GM23338 (cell line): ENCODE results near the gene FMN2. TPM values are rescaled to one million over a fixed set of nuclear protein-coding genes. Genes with fewer than 3 reads are reported as not detected.

Experiments used
- ATAC-seq: fragments of 200-7000 bp; cut with Tn5 transposase; 3 replicates; pipeline ENCODE4 v1.9.1; 2020
- DNase-seq: peaks from one replicate; pipeline ENCODE4 v3.0.0-alpha.2; 2015; ENCODE audit warnings: low spot score
- H2AFZ ChIP-seq: fragments of 200-600 bp; sonication (generic); 2 replicates; pipeline ENCODE4 v1.8.0; 2016; ENCODE audit warnings: antibody characterized with exemption, mild to moderate bottlenecking, moderate library complexity
- H3F3A ChIP-seq: fragments of 200-600 bp; sonication (generic); replicated peaks from 2 replicates; pipeline ENCODE4 v1.8.0; 2017; ENCODE audit warnings: antibody characterized with exemption, mixed run types, low read depth
- H3K27ac ChIP-seq: fragments of 200-600 bp; sonication (generic); 2 replicates; pipeline ENCODE4 v1.6.1; 2016; ENCODE audit warnings: low read depth
- H3K27me3 ChIP-seq: fragments of 200-600 bp; sonication (generic); 2 replicates; pipeline ENCODE4 v1.8.0; 2016; ENCODE audit warnings: mild to moderate bottlenecking, mixed run types, moderate library complexity; ENCODE audit not compliant: insufficient read depth
- H3K36me3 ChIP-seq: fragments of 200-600 bp; sonication (generic); 2 replicates; pipeline ENCODE4 v1.8.0; 2016; ENCODE audit warnings: mild to moderate bottlenecking; ENCODE audit not compliant: insufficient read depth
- H3K4me1 ChIP-seq: fragments of 200-600 bp; sonication (generic); 2 replicates; pipeline ENCODE4 v1.8.0; 2016; ENCODE audit warnings: mild to moderate bottlenecking, moderate library complexity; ENCODE audit not compliant: insufficient read depth
- H3K4me2 ChIP-seq: fragments of 200-600 bp; sonication (generic); 2 replicates; pipeline ENCODE4 v1.7.1; 2017; ENCODE audit warnings: mixed run types
- H3K4me3 ChIP-seq: fragments of 200-600 bp; sonication (generic); 2 replicates; pipeline ENCODE4 v1.6.1; 2016; ENCODE audit warnings: mixed run types
- H3K79me2 ChIP-seq: fragments of 200-600 bp; sonication (generic); replicated peaks from 2 replicates; pipeline ENCODE4 v1.8.0; 2017; ENCODE audit warnings: mild to moderate bottlenecking; ENCODE audit not compliant: insufficient read depth
- H3K9me2 ChIP-seq: fragments of 200-600 bp; sonication (generic); 2 replicates; pipeline ENCODE4 v1.8.0; 2017; ENCODE audit not compliant: insufficient read depth
- H4K20me1 ChIP-seq: fragments of 200-600 bp; sonication (generic); replicated peaks from 2 replicates; pipeline ENCODE4 v1.8.0; 2017; ENCODE audit warnings: mild to moderate bottlenecking; ENCODE audit not compliant: insufficient read depth
- H3K27ac Mint-ChIP-seq: 2 replicates; pipeline ENCODE4 v1.8.0; 2020; ENCODE audit warnings: inconsistent platforms, mild to moderate bottlenecking, moderate library complexity, mixed read lengths
- H3K27me3 Mint-ChIP-seq: 3 replicates; pipeline ENCODE4 v1.8.0; 2022; ENCODE audit warnings: low read depth, mild to moderate bottlenecking, moderate library complexity, mixed read lengths, inconsistent platforms; ENCODE audit not compliant: insufficient read depth, poor library complexity
- H3K36me3 Mint-ChIP-seq: 3 replicates; pipeline ENCODE4 v1.8.0; 2021; ENCODE audit warnings: low read depth, mild to moderate bottlenecking, inconsistent platforms, moderate library complexity, mixed read lengths
- H3K4me1 Mint-ChIP-seq: 3 replicates; pipeline ENCODE4 v1.8.0; 2020; ENCODE audit warnings: mild to moderate bottlenecking, inconsistent platforms, mixed read lengths
- H3K4me3 Mint-ChIP-seq: 3 replicates; pipeline ENCODE4 v1.8.0; 2021; ENCODE audit warnings: moderate library complexity, mild to moderate bottlenecking, inconsistent platforms, mixed read lengths
- H3K9me3 Mint-ChIP-seq: 3 replicates; pipeline ENCODE4 v1.8.0; 2020; ENCODE audit warnings: moderate library complexity, mild to moderate bottlenecking, inconsistent platforms, mixed read lengths
- CREB1 ChIP-seq: fragments of 250-450 bp; sonication (Bioruptor Pico); IDR thresholded peaks from 2 replicates; pipeline ENCODE4 v1.5.0; 2020; ENCODE audit warnings: low read depth, mild to moderate bottlenecking, moderate library complexity
- ETS1 ChIP-seq: IDR thresholded peaks from 2 replicates; pipeline ENCODE4 v1.6.1; 2016; ENCODE audit warnings: antibody characterized with exemption
- EZH2phosphoT487 ChIP-seq: fragments of 200-600 bp; sonication (generic); IDR thresholded peaks from one replicate; pipeline ENCODE4 v1.8.1; 2018; ENCODE audit warnings: antibody characterized with exemption; ENCODE audit not compliant: unreplicated experiment
- JUNB ChIP-seq: IDR thresholded peaks from one replicate; pipeline ENCODE4 v1.6.1; 2016; ENCODE audit warnings: antibody characterized with exemption; ENCODE audit not compliant: unreplicated experiment
- NANOG ChIP-seq: IDR thresholded peaks from 2 replicates; pipeline ENCODE4 v1.6.1; 2016; ENCODE audit warnings: antibody characterized with exemption, borderline replicate concordance
- POLR2AphosphoS5 ChIP-seq: IDR thresholded peaks from 2 replicates; pipeline ENCODE4 v1.6.1; 2016; ENCODE audit warnings: antibody characterized with exemption, low read depth
- STAT1 ChIP-seq: IDR thresholded peaks from one replicate; pipeline ENCODE4 v1.6.1; 2016; ENCODE audit warnings: antibody characterized with exemption; ENCODE audit not compliant: unreplicated experiment
- ZNF114 ChIP-seq: fragments of 250-450 bp; sonication (Bioruptor Pico); IDR thresholded peaks from 2 replicates; pipeline ENCODE4 v1.5.0; 2020; ENCODE audit warnings: mild to moderate bottlenecking, moderate library complexity
- ZNF331 ChIP-seq: fragments of 250-450 bp; sonication (Bioruptor Pico); IDR thresholded peaks from 2 replicates; pipeline ENCODE4 v1.5.0; 2020; ENCODE audit warnings: low read depth, mild to moderate bottlenecking, moderate library complexity
- polyA plus RNA-seq: library from polyadenylated mRNA; unstranded; fragments of >200 nt; fragmentation: Nextera tagmentation; extraction: Ambion mirVana; gene quantifications from 2 replicates; pipeline ENCODE4 v1.2.1, GENCODE V29; 2016
- total RNA-seq: library from RNA; depleted of rRNA; stranded (reverse); fragments of >200 nt; shearing (Covaris generic); gene quantifications from 2 replicates; pipeline ENCODE4 v1.2.3, GENCODE V29; 2014
- TF ChIP-seq, protein P1 (sequence below), 2 experiments: fragments of 200-600 bp in 1 of 2; sonication (generic) in 1 of 2; conservative IDR thresholded peaks; 2 replicates each; pipeline versions ENCODE4 v1.5.1 to v1.6.1; 2016 to 2017; ENCODE audit warnings: antibody characterized with exemption in 2 of 2, low read depth in 2 of 2, mild to moderate bottlenecking in 2 of 2, moderate library complexity in 1 of 2
- TF ChIP-seq, protein P2 (sequence below): IDR thresholded peaks from one replicate; pipeline ENCODE4 v1.6.1; 2018; ENCODE audit warnings: antibody characterized with exemption; ENCODE audit not compliant: unreplicated experiment

The FMN2 gene
- total and polyA plus RNA-seq, 2 experiments from 2014 or later = 1.5 to 2.5 TPM

DNA sequence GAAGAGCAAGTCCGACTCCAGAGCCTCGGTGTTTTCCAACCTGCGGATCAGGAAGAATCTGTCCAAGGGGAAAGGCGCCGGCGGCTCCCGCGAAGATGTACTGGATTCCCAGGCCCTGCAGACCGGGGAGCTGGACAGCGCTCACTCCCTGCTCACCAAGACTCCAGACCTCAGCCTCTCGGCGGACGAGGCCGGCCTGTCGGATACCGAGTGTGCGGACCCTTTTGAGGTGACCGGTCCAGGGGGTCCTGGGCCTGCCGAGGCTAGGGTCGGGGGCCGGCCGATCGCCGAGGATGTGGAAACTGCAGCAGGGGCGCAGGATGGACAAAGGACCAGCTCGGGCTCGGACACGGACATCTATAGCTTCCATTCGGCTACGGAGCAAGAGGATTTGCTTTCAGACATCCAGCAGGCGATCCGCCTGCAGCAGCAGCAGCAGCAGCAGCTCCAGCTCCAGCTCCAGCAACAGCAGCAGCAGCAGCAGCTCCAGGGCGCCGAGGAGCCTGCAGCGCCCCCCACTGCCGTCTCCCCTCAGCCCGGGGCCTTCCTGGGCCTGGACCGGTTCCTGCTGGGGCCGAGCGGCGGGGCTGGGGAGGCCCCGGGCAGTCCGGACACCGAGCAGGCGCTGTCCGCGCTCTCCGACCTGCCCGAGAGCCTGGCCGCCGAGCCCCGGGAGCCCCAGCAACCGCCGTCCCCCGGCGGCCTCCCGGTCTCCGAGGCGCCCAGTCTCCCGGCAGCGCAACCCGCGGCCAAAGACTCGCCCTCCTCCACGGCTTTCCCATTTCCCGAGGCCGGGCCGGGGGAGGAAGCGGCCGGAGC lies 827 bp downstream of the FMN2 start (continued):
- TF ChIP-seq, protein P1, sequence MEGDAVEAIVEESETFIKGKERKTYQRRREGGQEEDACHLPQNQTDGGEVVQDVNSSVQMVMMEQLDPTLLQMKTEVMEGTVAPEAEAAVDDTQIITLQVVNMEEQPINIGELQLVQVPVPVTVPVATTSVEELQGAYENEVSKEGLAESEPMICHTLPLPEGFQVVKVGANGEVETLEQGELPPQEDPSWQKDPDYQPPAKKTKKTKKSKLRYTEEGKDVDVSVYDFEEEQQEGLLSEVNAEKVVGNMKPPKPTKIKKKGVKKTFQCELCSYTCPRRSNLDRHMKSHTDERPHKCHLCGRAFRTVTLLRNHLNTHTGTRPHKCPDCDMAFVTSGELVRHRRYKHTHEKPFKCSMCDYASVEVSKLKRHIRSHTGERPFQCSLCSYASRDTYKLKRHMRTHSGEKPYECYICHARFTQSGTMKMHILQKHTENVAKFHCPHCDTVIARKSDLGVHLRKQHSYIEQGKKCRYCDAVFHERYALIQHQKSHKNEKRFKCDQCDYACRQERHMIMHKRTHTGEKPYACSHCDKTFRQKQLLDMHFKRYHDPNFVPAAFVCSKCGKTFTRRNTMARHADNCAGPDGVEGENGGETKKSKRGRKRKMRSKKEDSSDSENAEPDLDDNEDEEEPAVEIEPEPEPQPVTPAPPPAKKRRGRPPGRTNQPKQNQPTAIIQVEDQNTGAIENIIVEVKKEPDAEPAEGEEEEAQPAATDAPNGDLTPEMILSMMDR (conservative IDR thresholded peaks at IDR 0.05; ENCODE audit: low read depth in 2 of 2) = peak in 1 of 2 experiments; percentile 59; a peak in 2 of 4 replicates
- TF ChIP-seq EZH2phosphoT487 = no peak
- TF ChIP-seq CREB1 (CRISPR knock-in tag) = no peak
- TF ChIP-seq JUNB = no peak
- TF ChIP-seq ETS1 = no peak
- TF ChIP-seq POLR2AphosphoS5 = no peak

- Histone ChIP-seq H3K9me2 (no peaks in the 10 kb centered on the region), H3K4me1 (peaks cover 21% of the 10 kb centered on the region; the same call in 1 of the 2 replicates), H3K4me3 (peak overlapping the region; percentile 78), H3K79me2 (no peaks in the 10 kb centered on the region), H3K4me2 (peak overlapping the region; percentile 98), H3K27me3 (peaks cover 50% of the 10 kb centered on the region), H3K27ac (no peak overlapping the region), H3F3A (no peaks in the 10 kb centered on the region), H2AFZ (peak overlapping the region; percentile 90), H3K36me3 (no peaks in the 10 kb centered on the region), H4K20me1 (0 out of 2 replicates have a peak, but pooled peaks cover 5% of the 10 kb centered on the region)
- H3K36me3 Mint-ChIP-seq = no peaks in the 10 kb centered on the region; the same call in 2 of the 3 replicates
- H3K4me1 Mint-ChIP-seq = peaks cover 12% of the 10 kb centered on the region
- peak overlapping the region; percentile 77 for H3K4me3 Mint-ChIP-seq
- ATAC-seq (peak; percentile 42), DNase-seq (peak; percentile 68)
- H3K27me3 Mint-ChIP-seq = peaks cover 19% of the 10 kb centered on the region
- H3K9me3 Mint-ChIP-seq = no peaks in the 10 kb centered on the region
- H3K27ac Mint-ChIP-seq = no peak overlapping the region
- no peak for TF ChIP-seq ZNF114 (CRISPR knock-in tag)
- TF ChIP-seq, protein P2, sequence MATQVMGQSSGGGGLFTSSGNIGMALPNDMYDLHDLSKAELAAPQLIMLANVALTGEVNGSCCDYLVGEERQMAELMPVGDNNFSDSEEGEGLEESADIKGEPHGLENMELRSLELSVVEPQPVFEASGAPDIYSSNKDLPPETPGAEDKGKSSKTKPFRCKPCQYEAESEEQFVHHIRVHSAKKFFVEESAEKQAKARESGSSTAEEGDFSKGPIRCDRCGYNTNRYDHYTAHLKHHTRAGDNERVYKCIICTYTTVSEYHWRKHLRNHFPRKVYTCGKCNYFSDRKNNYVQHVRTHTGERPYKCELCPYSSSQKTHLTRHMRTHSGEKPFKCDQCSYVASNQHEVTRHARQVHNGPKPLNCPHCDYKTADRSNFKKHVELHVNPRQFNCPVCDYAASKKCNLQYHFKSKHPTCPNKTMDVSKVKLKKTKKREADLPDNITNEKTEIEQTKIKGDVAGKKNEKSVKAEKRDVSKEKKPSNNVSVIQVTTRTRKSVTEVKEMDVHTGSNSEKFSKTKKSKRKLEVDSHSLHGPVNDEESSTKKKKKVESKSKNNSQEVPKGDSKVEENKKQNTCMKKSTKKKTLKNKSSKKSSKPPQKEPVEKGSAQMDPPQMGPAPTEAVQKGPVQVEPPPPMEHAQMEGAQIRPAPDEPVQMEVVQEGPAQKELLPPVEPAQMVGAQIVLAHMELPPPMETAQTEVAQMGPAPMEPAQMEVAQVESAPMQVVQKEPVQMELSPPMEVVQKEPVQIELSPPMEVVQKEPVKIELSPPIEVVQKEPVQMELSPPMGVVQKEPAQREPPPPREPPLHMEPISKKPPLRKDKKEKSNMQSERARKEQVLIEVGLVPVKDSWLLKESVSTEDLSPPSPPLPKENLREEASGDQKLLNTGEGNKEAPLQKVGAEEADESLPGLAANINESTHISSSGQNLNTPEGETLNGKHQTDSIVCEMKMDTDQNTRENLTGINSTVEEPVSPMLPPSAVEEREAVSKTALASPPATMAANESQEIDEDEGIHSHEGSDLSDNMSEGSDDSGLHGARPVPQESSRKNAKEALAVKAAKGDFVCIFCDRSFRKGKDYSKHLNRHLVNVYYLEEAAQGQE = no peak
- no peak for TF ChIP-seq CREB1 (CRISPR knock-in tag)
- TF ChIP-seq, protein P1 (conservative IDR thresholded peaks at IDR 0.05; ENCODE audit: low read depth in 2 of 2) = no peak
- no peak for TF ChIP-seq STAT1
- no peak for TF ChIP-seq JUNB
- TF ChIP-seq ETS1 = no peak
- no peak for TF ChIP-seq NANOG
- no peak for TF ChIP-seq EZH2phosphoT487
- TF ChIP-seq ZNF331 (CRISPR knock-in tag) = no peak
Observed at GRCh38 chr1:240093120-240093961, 1.7 kb downstream of the FMN2 start.
